Type B pancreatic cell (in vitro differentiated cells): ENCODE results near the gene SNX10. TPM values are rescaled to one million over a fixed set of nuclear protein-coding genes. Genes with fewer than 3 reads are reported as not detected.
A peak's percentile ranks its signal among the peaks of the same experiment; 100 is the strongest.

Experiments
- DNase-seq: peaks from one replicate; pipeline ENCODE4 v3.0.0; 2021; ENCODE audit warnings: mixed read lengths; ENCODE audit not compliant: unreplicated experiment; ENCODE audit errors: extremely low spot score
- H3K27ac Mint-ChIP-seq: 2 replicates; pipeline ENCODE4 v1.8.0; 2021; ENCODE audit warnings: mild to moderate bottlenecking, mixed read lengths
- H3K27me3 Mint-ChIP-seq: 2 replicates; pipeline ENCODE4 v1.8.0; 2021; ENCODE audit warnings: mixed read lengths
- H3K36me3 Mint-ChIP-seq: 2 replicates; pipeline ENCODE4 v1.8.0; 2021; ENCODE audit warnings: mixed read lengths
- H3K4me1 Mint-ChIP-seq: one replicate; pipeline ENCODE4 v1.8.0; 2021; ENCODE audit warnings: mixed read lengths; ENCODE audit not compliant: unreplicated experiment
- H3K4me3 Mint-ChIP-seq: 2 replicates; pipeline ENCODE4 v1.8.0; 2021; ENCODE audit warnings: mild to moderate bottlenecking, mixed read lengths
- H3K9me3 Mint-ChIP-seq: 2 replicates; pipeline ENCODE4 v1.8.0; 2021; ENCODE audit warnings: mixed read lengths
- total RNA-seq: library from RNA; stranded (reverse); gene quantifications from 2 replicates; pipeline ENCODE4 v1.2.1, GENCODE V29; 2021; ENCODE audit warnings: low replicate concordance
- TF ChIP-seq, protein P1 (sequence below): fragments of 200-600 bp; sonication (generic); conservative IDR thresholded peaks from 2 replicates; pipeline ENCODE4 v1.5.0; 2021; ENCODE audit warnings: antibody characterized with exemption, mild to moderate bottlenecking

The SNX10 gene
- total RNA-seq, 1 donor from 2014 or later: 2.8 TPM

DNA sequence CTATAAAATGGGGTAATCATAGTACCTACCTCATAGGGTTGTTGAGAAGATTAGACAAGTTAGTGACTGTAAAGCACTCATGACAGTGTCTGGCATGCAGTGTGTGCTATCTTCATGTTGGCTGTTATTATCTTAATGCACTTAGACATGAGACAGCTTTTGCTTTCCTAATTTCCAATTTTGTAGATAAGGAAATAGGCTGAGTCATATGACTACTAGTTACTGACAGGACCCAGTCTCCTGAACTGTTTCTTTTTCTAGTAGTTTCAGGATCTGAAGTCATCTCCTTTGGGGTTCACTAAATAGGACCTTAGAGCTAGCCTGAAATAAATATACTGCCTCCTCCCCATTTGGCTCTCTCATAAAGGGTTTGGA is 74.2 kb downstream of the SNX10 start:
- Mint-ChIP-seq H3K4me1 (peaks cover 17% of the 10 kb centered on the region), H3K36me3 (no peaks in the 10 kb centered on the region), H3K27me3 (no peaks in the 10 kb centered on the region), H3K27ac (no peak overlapping the region), H3K9me3 (no peaks in the 10 kb centered on the region), H3K4me3 (no peak overlapping the region)
- TF ChIP-seq, protein P1, sequence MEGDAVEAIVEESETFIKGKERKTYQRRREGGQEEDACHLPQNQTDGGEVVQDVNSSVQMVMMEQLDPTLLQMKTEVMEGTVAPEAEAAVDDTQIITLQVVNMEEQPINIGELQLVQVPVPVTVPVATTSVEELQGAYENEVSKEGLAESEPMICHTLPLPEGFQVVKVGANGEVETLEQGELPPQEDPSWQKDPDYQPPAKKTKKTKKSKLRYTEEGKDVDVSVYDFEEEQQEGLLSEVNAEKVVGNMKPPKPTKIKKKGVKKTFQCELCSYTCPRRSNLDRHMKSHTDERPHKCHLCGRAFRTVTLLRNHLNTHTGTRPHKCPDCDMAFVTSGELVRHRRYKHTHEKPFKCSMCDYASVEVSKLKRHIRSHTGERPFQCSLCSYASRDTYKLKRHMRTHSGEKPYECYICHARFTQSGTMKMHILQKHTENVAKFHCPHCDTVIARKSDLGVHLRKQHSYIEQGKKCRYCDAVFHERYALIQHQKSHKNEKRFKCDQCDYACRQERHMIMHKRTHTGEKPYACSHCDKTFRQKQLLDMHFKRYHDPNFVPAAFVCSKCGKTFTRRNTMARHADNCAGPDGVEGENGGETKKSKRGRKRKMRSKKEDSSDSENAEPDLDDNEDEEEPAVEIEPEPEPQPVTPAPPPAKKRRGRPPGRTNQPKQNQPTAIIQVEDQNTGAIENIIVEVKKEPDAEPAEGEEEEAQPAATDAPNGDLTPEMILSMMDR: no peak
- no peak for DNase-seq

DNA sequence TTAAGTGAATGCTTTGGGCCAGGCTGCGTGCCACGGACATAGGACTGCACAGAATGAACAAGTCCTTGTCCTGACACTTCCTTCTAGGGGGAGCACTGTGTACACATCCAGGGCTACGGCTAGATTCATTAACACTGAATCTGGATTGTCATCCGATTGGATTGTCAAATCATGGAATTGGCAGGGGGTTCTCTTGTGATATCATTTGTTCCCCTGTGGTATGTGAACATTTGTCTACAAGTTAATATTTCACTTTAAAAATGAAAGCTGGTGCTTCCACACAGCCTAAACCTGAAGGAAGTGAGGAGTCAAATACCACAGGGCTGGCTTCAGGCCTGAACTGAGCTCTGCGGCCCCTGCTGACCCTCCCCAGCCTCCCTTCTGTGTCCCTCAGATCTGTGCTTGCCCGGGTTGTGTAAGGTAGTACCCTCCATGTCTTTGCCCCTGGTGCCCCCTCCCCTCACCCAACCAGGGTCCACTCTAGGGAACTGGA is 75.6 kb downstream of the SNX10 start:
- no peaks in the 10 kb centered on the region for H3K9me3 Mint-ChIP-seq
- DNase-seq: no peak
- TF ChIP-seq, protein P1: no peak
- H3K27ac Mint-ChIP-seq: no peak overlapping the region
- H3K4me3 Mint-ChIP-seq: no peak overlapping the region
- H3K36me3 Mint-ChIP-seq: no peaks in the 10 kb centered on the region
- H3K4me1 Mint-ChIP-seq: peaks cover 17% of the 10 kb centered on the region
- H3K27me3 Mint-ChIP-seq: no peaks in the 10 kb centered on the region

DNA sequence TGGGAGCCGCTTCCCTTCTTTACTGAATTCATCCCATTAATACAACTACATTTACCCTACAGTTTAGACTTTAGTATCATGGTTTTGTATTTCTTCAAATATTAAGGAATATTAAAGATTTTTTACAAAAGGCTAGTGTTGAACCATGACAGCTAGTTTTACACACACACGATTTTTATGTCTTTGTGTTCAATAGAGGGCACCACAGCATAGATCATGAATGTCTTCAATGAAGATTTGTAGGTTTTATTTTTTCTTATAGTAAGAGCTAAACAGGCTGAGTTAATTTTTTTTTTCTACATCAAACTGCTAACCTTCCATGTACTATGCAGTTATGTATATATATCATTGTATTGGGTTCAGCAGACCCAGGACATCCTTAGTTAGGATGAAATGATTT is 76.9 kb downstream of the SNX10 start:
- no peak overlapping the region for H3K4me3 Mint-ChIP-seq
- TF ChIP-seq, protein P1: peak; percentile 25
- no peaks in the 10 kb centered on the region for H3K36me3 Mint-ChIP-seq
- peaks cover 17% of the 10 kb centered on the region for H3K4me1 Mint-ChIP-seq
- DNase-seq: no peak
- no peaks in the 10 kb centered on the region for H3K27me3 Mint-ChIP-seq
- no peak overlapping the region for H3K27ac Mint-ChIP-seq
- no peaks in the 10 kb centered on the region for H3K9me3 Mint-ChIP-seq

DNA sequence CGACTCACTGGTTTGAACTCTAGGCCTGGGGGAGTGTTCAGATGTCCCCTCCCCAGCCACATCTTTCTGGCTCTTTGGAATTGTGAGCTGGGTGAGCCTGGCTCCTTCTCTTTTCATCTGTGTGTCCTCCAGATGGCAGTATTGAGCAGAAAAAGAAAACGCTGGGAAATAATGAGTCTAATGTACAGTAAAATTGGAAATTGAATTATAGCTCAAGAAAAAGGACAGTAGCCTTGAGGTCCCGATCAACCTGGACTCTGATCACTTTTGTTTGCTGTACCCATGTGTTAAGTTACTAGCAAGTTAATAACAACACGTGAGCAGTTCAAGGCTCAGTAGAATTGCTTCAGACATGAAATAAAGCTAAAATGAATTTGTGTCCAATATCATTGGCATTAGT is 77.9 kb downstream of the SNX10 start:
- Mint-ChIP-seq H3K9me3 (no peaks in the 10 kb centered on the region), H3K27me3 (peaks cover 7% of the 10 kb centered on the region), H3K4me3 (no peak overlapping the region), H3K4me1 (peaks cover 17% of the 10 kb centered on the region), H3K36me3 (no peaks in the 10 kb centered on the region), H3K27ac (no peak overlapping the region)
- TF ChIP-seq, protein P1: peak; percentile 93
- no peak for DNase-seq

DNA sequence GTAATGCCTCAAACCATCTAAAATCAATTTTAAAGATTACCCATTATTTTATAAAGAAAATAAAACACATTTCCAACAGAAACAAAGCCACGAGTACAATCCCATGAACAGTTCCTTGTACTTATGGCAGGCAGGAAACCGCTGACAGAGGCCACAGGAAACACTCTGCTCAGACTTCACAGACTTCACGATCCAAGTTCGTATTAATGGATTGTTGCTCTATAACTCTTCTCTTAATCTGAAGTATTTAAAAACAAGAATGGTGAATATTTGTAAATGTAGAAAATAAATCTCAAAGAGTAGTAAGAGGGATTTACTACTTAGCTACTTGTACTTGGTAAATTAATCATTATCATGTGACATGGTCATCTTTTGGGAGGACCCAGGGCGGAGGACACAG is 78.3 kb downstream of the SNX10 start:
- H3K27ac Mint-ChIP-seq: no peak overlapping the region
- TF ChIP-seq, protein P1: no peak
- peak overlapping the region; percentile 21 for H3K4me3 Mint-ChIP-seq
- no peak for DNase-seq
- H3K4me1 Mint-ChIP-seq: peaks cover 14% of the 10 kb centered on the region
- H3K36me3 Mint-ChIP-seq: no peaks in the 10 kb centered on the region
- H3K27me3 Mint-ChIP-seq: peaks cover 11% of the 10 kb centered on the region
- no peaks in the 10 kb centered on the region for H3K9me3 Mint-ChIP-seq

GRCh38 chr7:26372249-26372648 is 80.6 kb downstream of the SNX10 start:
- Mint-ChIP-seq H3K36me3 (no peaks in the 10 kb centered on the region), H3K4me1 (peaks cover 8% of the 10 kb centered on the region)

More at GRCh38 chr7:26372249-26372648, 80.6 kb downstream of the SNX10 start:
- Mint-ChIP-seq H3K27me3 (peaks cover 20% of the 10 kb centered on the region), H3K9me3 (no peaks in the 10 kb centered on the region), H3K4me3 (no peak overlapping the region), H3K27ac (no peak overlapping the region)
- no peak for DNase-seq
- TF ChIP-seq, protein P1: no peak
